Non-pigmented ciliary epithelial cell (primary cell): ENCODE data around the gene GSTP1.
"Not testable (repeated sequence)": the region's sequence is repeated elsewhere in the genome, so short reads cannot be mapped to it uniquely, and the experiment has no call there.

Experiments used
- DNase-seq: peaks from one replicate; pipeline ENCODE4 v3.0.0-alpha.2; 2010; ENCODE audit warnings: low read depth

Gene GSTP1

GRCh38 chr11:67583247-67584204, at the start of gene GSTP1:
TSS of gene GSTP1 (plus strand) at chr11:67583812. CDS start at chr11:67583844, 32 bp downstream.
- DNase-seq = no peak

- DNase-seq = no peak
Observed at GRCh38 chr11:67534070-67534679, 49.4 kb upstream of the GSTP1 start.

- DNase-seq = no peak
Observed at GRCh38 chr11:67535561-67535960, 48.1 kb upstream of the GSTP1 start.

- DNase-seq = no peak
Observed at GRCh38 chr11:67538306-67538705, 45.3 kb upstream of the GSTP1 start.

- DNase-seq = no peak
Observed at GRCh38 chr11:67538823-67539505, 44.6 kb upstream of the GSTP1 start.

GRCh38 chr11:67539550-67539949, 44.1 kb upstream of the GSTP1 start:
- DNase-seq = no peak

GRCh38 chr11:67541198-67541597, 42.4 kb upstream of the GSTP1 start:
- DNase-seq = no peak

- no peak for DNase-seq
Observed at GRCh38 chr11:67542169-67542568, 41.4 kb upstream of the GSTP1 start.

GRCh38 chr11:67542971-67543370, 40.6 kb upstream of the GSTP1 start:
- DNase-seq = no peak

GRCh38 chr11:67543585-67543984, 40.0 kb upstream of the GSTP1 start:
- DNase-seq = no peak

GRCh38 chr11:67544616-67545242, 38.9 kb upstream of the GSTP1 start:
- no peak for DNase-seq

GRCh38 chr11:67545280-67545679, 38.3 kb upstream of the GSTP1 start:
- no peak for DNase-seq

- DNase-seq = not testable (repeated sequence)
Observed at GRCh38 chr11:67548112-67548511, 35.5 kb upstream of the GSTP1 start.

GRCh38 chr11:67548555-67549110, 35.0 kb upstream of the GSTP1 start:
- DNase-seq = no peak

- no peak for DNase-seq
Observed at GRCh38 chr11:67551127-67551526, 32.5 kb upstream of the GSTP1 start.

GRCh38 chr11:67551697-67552096, 31.9 kb upstream of the GSTP1 start:
- DNase-seq = not testable (repeated sequence)

GRCh38 chr11:67556244-67556643, 27.4 kb upstream of the GSTP1 start:
- DNase-seq = no peak

- DNase-seq = no peak
Observed at GRCh38 chr11:67558084-67558772, 25.4 kb upstream of the GSTP1 start.

- no peak for DNase-seq
Observed at GRCh38 chr11:67561971-67562619, 21.5 kb upstream of the GSTP1 start.

GRCh38 chr11:67562963-67563704, 20.5 kb upstream of the GSTP1 start:
- DNase-seq = no peak
